ENCODE measurements around the gene MARCHF2. TPM values are rescaled to one million over a fixed set of nuclear protein-coding genes. Genes with fewer than 3 reads are reported as not detected.
A peak's percentile ranks its signal among the peaks of the same experiment; 100 is the strongest.
"Not testable (repeated sequence)": the region's sequence is repeated elsewhere in the genome, so short reads cannot be mapped to it uniquely, and the experiment has no call there.

MARCHF2 gene
- total RNA-seq, 1 donor from 2014 or later: 149 TPM

DNA sequence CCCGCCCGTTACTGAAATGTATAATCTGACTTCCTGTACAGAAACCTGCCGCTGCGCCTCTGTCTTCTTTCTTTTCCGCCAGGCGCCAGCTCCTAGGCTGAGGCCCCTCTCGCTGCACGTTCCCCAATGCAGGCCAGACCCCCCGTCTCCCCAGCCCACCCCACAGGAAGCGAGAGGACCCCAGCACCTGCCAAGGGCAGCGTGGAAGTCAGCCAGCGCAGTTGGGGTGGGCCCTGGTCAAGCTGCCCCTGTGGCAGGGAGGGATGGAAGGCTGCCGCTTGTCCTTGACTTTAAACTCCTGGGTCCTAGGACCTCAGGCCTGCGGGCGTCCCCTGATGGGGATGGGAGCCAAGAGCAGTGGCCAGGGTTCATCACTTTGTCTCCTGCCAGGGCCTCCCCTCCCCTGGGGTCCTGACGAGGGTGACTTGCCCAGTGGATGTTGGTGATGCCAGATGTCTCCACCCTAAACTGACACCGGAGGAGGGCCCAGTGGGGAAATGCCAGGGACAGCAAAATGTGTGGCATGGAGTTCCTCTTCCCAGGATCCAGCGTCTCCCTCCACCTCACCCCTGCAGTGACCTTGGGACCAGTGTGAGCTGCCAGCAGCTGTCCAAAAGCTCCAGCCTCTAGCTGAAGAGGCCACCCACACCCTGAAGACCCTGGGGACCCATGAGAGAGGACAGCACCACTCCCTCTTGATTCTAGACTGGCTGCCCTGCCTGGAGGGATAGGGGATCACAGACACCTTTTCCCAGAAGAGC is 8.5 kb upstream of the MARCHF2 start:
- DNase-seq (ENCODE audit: low read depth, low spot score): no peak

DNA sequence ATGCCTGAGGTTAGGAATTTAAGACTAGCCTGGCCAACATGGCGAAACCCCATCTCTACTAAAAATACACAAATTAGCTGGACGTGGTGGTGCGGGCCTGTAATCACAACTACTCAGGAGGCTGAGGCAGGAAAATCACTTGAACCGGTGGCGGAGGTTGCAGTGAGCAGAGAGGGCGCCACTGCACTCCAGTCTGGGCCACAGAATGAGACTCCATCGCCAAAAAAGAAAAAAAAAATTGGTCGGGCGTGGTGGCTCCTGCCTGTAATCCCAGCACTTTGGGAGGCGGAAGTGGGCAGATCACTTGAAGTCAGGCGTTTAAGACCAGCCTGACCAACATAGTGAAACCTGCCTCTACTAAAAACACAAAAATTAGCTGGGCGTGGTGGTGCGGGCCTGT is 2.4 kb upstream of the MARCHF2 start:
- DNase-seq (ENCODE audit: low read depth, low spot score): not testable (repeated sequence)

DNA sequence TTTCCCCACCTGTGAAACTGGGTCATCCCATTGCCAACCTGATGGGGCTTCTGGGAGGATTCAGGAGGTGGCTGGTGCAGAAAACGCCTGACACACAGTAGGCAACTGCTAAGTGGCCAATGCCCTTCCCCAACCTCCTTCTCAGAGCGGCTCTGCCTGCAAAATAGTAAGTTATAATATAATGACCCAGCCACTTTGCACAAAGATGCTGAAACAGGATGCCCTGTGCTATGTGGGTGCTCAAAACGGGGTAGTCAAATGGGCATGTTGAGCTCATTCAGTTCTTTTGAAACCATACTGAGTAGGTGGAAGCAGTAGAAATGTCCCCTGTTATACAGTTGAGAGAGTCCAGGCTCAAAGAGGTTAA is 507 bp downstream of the MARCHF2 start:
- no peak for DNase-seq (ENCODE audit: low read depth, low spot score)

DNA sequence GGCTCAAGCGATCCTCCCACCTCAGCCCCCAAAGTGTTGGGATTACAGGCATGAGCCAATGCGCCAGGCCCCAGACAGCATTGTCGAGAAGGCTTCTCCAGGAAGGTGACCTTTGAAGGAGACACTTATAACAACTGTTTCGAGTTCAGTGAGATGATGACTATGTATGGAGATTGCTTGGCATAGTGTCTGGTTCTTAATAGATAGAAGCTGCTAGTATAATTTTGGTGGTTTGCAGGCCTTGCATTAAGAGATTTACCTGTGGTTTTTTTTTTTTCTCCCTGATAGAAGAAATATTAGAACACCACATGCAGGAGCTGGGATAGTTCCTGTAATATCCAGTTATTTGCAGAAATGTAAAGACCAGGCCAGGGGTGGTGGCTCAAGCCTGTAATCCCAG is 3.7 kb downstream of the MARCHF2 start:
- DNase-seq (ENCODE audit: low read depth, low spot score): no peak

DNA sequence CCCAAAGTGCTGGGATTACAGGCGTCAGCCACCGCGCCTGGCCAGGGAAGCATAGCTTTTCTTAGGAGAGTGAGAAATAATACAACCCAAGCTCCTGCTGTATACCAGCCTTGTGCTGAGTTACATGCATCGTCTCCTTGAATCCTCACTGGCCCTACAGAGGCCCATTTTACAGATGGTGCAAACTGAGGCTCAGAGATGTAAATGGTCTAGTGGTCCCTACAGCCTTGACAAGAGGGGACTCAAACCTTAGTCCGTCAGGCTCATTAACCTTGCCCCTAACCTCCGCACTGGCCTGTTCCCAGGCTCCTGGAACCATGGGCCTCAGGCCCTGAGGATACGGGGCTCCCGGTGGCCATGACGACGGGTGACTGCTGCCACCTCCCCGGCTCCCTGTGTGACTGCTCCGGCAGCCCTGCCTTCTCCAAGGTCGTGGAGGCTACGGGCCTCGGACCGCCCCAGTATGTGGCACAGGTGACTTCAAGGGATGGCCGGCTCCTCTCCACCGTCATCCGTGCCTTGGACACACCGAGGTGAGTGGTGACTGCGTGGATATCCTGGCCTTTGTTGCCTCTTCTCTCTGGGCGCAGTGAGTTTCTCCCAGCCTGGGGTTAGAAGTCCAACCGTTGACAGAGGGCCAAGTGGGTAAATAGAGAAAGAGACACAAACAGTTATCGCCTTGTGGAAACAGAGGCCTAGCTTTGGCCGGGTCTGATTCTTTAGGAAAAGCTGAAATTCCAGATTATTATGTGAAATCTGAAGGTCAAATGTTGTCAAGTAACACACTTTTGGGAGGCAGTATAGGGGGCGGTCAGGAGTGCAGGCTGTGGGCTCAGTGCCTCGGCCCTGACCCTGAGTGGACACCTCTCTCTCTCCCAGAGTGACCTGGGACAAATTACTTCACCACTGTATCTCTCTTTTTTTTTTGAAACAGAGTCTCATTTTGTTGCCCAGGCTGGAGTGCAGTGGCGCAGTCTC is 8.7 kb downstream of the MARCHF2 start:
- no peak for DNase-seq (ENCODE audit: low read depth, low spot score)

DNA sequence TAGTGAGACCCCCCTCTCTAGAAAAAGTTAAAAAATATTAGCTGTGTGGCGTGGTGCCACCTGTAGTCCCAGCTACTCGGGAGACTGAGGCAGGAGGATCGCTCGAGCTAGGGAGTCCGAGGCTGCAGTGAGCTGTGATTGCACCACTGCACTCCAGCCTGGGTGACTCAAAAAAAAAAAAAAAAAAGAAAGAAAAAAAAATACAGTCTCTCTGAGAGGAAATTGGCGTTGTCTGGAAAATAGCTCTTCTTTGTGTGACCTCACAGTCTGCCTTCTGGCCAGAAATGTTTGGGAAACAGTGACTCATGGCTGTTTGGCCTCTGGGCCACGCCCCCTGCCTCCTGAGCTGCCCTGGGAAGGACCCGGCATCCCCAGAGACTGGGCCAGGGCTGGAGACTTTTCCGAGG is 10.7 kb downstream of the MARCHF2 start:
- DNase-seq (ENCODE audit: low read depth, low spot score): peak; percentile 92

DNA sequence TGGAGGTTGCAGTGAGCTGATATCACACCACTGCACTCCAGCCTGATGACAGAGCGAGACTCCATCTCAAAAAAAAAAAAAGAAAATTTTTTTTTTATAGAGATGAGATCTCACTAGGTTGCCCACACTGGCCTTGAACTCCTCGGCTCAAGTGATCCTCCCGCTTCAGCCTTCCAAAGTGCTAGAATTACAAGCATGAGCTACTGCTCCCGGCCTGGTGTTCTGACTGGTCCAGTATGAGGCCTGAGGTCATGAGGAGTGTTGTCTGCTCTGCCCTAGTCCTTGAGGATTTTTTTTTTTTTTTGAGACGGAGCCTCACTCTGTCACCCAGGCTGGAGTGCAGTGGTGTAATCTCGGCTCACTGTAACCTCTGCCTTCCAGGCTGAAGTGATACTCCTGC is 12.2 kb downstream of the MARCHF2 start:
- DNase-seq (ENCODE audit: low read depth, low spot score): not testable (repeated sequence)

DNA sequence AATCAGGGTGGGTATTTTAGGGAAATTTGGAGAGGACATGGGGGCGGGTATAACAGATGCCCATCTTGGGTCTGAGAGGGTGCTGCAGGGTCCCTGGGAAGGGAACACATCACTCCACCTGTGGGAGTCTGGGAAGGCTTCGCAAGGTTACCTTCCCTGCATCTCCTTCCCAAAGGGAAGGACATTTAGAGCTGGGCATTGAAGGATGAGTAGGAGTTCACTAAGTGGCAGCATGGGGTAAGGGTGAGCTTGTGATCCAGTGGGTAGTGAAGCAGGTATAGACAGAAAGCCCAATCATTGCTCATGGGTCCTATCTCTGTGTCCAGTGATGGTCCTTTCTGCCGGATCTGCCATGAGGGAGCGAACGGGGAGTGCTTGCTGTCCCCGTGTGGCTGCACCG is 13.2 kb downstream of the MARCHF2 start:
- DNase-seq (ENCODE audit: low read depth, low spot score): no peak

DNA sequence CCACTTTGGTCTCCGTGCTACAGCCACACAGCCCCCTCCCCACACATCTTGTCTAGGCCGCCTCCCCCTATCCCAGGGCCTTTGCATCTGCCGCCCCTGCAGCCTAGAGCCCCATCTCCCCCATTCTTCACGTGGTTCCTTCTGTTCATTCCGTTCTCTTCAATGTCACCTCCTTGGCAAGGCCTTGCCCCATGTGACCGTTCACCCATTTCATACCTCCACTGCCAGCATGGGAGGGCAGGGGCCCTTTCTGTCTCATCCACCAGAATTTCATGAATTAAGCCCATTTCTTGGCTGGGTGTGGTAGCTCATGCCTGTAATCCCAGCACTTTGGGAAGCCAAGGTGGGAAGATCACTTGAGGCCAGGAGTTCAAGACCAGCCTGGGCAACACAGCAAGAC is 15.9 kb downstream of the MARCHF2 start:
- DNase-seq (ENCODE audit: low read depth, low spot score): no peak

DNA sequence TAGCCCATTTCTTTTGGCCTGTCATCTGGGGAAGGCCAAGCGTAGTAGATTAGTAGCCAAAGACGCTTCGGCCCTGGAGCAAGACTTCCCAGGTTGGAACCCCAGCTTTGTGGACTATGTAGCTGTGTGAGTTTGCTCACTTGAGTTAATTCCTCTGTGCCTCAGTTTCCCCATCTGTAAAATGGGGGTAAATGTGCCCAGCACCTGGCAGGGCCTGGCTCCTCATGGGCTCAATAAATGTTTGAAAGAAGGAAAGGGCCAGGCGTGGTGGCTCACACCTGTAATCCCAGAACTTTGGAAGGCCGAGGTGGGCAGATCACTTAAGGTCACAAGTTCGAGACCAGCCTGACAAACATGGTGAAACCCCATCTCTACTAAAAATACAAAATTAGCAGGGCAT is 16.7 kb downstream of the MARCHF2 start:
- DNase-seq (ENCODE audit: low read depth, low spot score): no peak

DNA sequence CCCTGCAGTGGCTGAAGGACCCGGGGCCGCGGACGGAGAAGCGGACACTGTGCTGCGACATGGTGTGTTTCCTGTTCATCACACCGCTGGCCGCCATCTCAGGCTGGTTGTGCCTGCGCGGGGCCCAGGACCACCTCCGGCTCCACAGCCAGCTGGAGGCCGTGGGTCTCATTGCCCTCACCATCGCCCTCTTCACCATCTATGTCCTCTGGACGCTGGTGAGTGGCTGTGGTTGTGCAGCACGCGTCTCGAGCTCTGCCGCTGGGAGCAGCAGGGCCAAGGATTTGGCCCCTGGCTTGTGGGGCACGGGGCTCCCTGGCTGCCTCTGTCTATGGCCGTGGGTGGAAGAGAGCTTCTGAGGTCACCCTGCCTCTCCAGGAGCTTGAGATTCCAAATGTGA is 17.5 kb downstream of the MARCHF2 start:
- no peak for DNase-seq (ENCODE audit: low read depth, low spot score)

DNA sequence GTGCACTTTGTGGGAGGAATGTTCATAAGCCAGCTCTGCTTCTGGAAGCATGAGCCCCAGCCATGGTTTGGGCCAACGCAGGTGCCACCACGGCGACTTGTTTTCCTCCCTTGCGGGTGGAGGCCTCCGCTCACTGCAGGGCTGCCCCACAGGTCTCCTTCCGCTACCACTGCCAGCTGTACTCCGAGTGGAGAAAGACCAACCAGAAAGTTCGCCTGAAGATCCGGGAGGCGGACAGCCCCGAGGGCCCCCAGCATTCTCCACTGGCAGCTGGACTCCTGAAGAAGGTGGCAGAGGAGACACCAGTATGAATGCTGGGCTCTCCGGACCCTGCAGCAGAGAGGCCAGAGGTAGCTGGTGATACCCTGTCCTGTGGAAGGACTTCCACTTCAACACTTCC is 25.1 kb downstream of the MARCHF2 start:
- DNase-seq (ENCODE audit: low read depth, low spot score): no peak

DNA sequence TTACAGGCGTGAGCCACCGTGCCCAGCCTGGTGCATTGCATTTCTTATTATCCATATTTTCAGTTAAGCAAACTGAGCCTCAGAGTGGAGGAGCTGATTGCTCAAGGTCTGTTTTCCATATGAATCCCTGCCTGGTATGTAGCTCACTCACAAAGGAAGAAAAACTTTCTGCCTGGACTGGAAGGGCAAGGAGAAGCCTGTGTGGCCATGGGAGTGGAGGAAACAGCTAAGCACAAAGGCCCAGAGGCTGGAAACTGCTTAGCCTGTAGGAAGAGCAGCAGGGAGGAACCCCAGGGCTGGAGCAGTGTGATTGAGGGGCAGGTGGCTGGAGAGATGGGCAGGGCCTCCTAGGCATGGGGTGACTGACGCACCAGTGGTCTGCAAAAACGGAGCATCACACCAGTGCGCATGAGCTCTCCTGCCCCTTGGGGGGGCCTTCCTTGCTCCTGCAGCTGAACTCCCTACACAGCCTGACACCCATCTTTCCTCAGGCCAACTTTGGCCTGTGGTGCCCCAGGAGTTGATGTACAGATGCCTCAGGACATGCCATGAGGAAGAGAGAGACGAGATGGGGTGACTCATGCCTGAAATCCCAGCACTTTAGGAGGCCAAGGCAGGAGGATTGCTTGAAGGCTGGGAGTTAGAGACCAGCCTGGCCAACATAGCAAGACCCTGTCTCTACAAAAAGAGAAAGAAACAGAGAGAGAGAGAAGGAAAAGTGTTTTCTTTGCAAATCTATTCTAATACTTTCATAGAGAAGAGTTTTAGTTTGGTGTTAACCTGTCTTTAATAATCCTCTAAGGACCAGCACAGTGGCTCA is 28.8 kb downstream of the MARCHF2 start:
- DNase-seq (ENCODE audit: low read depth, low spot score): no peak

DNA sequence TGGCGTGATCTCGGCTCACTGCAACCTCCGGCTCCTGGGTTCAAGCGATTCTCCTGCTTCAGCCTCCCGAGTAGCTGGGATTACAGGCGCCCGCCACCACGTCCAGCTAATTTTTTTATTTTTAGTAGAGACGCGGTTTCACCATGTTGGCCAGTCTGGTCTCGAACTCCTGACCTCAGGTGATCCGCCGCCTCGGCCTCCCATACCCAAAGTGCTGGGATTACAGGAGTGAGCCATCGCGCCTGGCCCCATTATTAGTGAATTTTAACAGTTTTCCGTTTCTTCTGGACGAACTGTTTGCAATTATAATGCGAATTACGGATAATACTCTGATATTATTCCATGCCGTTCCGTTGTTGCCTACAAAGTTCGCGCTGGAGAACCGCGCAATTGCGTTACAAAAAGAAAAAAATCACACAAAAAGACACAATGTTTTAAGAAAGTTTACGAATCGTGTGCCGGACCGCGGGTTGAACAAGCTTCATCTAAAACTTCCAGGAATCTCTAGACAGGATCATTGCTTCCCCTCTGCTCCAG is 31.1 kb downstream of the MARCHF2 start:
- DNase-seq (ENCODE audit: low read depth, low spot score): not testable (repeated sequence)

DNA sequence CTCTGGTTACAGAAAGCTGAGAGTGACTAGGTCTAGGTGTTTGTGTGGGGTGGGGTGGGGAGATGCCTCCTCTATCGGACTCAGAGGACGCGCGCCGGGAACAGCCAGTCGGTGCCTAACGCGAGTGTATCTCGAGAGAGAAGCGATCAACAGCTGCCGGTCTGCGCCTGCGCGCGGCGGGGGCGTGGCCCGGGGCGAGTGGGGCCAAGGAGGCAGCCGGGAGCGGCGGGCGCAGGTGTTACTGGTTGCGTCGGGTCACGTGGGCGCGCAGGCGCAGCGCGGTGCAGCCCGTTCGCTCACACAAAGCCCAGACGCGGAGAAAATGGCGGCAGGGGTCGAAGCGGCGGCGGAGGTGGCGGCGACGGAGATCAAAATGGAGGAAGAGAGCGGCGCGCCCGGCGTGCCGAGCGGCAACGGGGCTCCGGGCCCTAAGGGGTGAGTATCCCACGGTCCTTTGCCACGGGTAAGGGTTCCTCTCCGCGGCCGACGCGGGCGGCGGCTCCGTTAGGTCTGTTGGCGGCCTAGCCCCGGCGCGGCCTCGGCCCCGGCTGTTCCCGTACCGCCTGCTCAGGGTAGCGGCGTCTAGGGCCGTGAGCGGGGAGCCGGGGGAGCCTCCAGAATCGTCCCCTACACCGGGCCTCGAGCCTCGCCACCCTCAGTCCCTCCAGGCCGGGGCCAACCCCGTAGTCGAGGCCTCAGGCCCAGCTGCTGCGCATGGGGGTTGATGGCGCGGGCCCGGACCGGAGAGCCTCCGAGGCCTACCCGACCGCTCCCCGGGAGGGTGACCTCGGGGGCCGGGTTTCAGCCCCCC is 31.8 kb downstream of the MARCHF2 start, which contains the start of gene HNRNPM:
HNRNPM (plus strand) TSS at position 299 of the 811 bp plus-strand sequence; CDS start at position 323, 24 bp downstream.
- peak; percentile 84 for DNase-seq (ENCODE audit: low read depth, low spot score)

DNA sequence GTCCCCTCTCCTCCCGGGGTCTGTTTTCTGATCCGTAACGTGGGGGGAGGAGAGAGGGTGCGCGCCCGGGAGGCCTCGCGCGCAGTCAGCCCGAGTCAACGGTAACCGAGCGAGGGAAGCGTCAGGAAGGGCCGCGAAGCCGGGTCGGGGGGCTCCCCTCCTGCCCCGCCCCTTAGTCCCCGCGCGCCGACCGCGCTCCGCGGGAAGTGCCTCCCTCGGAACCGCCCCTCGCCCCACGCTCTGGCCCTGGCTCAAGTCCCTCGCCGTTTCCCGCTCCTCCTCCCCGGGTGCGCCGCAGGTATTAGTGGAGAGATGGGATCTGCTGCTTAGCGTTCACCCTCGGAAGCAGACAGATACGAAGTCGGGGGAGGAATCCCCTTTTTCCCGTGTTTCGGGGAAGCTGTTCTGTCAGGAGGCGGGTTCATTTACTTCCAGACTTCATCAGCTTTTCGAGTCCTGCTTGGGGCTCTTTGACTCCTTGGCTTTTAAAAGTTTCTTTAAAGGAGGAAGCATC is 32.4 kb downstream of the MARCHF2 start:
- no peak for DNase-seq (ENCODE audit: low read depth, low spot score)

DNA sequence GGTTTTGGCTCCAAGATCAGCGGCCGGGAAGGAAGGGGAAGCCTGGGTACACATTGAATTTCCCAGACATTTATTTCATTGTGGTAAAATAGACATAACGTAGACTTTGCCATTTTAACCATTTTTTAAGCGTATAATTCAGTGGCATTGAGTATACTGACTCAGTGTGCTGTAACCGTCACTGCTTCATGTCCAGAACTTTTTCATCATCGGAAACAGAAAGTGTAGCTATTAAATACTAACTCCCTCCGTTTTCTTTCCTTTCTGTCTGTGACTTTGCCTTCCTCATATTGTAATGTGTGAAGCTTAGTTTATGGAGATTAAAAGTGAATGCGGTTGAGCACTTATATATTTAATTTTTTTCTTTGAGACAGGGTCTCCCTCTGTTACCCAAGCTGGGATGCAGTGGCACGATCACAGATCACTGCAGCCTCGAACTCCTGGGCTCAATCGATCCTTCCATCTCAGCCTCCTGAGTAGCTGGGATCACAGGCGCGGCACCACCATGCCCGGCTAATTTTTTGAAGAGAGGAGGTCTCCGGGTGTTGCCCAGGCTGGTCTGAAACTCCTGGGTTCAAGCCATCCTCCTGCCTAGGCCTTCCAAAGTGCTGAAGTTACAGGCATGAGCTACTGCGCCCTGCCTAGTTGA is 33.1 kb downstream of the MARCHF2 start:
- DNase-seq (ENCODE audit: low read depth, low spot score): no peak

DNA sequence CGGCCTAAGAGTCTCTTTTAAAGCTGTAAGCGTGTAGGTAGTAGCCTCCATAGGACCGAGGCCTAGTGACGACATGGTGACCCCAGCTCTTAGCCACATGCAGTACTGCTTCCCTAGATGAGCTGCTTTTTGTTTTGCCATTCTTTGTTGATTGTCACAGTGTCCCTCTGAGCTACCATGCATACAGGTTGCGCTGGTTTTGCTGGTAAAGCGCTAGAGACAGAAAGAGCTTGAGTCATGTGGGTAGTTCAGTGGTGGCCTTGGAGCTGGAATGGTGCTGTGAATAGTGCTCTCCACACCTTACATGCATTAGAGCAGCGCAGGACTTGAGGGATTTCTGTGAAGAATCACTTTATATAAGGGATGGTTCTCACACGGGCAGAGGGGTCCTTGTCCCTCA is 36.7 kb downstream of the MARCHF2 start:
- no peak for DNase-seq (ENCODE audit: low read depth, low spot score)

DNA sequence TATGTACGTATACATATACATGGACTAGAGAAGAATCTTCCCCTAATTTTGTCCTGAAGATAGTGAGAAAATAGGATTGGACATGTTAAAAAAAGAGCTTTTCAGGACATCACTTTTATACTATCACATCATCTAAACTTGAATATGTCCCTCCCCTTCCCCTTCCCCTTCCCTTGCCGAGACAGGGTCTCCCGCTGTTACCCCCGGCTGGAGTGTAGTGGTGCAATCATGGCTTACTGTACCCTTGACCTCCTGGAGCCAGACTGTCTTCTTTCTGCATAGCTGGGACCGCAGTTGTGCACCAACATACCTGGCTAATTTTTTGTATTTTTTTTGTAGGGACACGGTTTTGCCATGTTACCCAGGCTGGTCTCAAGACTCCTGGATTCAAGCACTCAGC is 38.3 kb downstream of the MARCHF2 start:
- DNase-seq (ENCODE audit: low read depth, low spot score): no peak

DNA sequence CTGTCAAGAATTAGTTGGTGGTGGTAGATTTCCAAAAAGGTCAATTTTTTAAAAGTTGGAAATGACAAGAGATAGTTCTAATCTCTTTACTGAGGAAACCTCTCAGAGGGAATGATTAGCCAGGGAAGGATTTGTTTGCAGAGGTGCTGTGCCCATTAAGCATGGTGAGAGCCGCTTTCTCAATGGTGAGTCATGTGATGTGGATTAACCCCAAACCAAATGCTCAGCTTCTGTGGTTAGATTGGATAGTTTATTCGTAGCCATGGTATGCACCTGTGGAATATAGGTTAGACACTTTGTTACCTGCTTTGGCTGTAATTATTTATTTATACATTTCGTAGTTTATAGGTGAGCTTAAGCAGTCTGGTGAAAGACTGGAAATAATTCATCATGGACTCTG is 38.8 kb downstream of the MARCHF2 start:
- DNase-seq (ENCODE audit: low read depth, low spot score): no peak

Measured in pulmonary artery endothelial cell (primary cell).